ENCODE results near the gene TELO2.

TELO2 gene

GRCh38 chr16:1492923-1493745 is at the start of gene TELO2:
TELO2 (plus strand) TSS chr16:1493360; CDS start chr16:1494282, 922 bp downstream.
- peak within 1 kb of the TSS; percentile 85 for H3K4me3 ChIP-seq (ENCODE audit: low read depth, low read length)
- peak; percentile 66 for DNase-seq (ENCODE audit: low read depth)
- no peak for TF ChIP-seq CTCF (IDR thresholded peaks at IDR 0.05; ENCODE audit: control insufficient read depth, extremely low read depth, insufficient read depth)

- H3K4me3 ChIP-seq (ENCODE audit: low read depth, low read length) = no peak overlapping the region
- no peak for TF ChIP-seq CTCF (IDR thresholded peaks at IDR 0.05; ENCODE audit: control insufficient read depth, extremely low read depth, insufficient read depth)
- DNase-seq (ENCODE audit: low read depth) = no peak
These were observed 49.7 kb upstream of the TELO2 start for GRCh38 chr16:1443403-1443973.

GRCh38 chr16:1443980-1444729 is 49.0 kb upstream of the TELO2 start, which contains the start of gene CCDC154:
CCDC154 (minus strand) TSS chr16:1444556; CDS start chr16:1444322, 234 bp downstream.
- no peak for DNase-seq (ENCODE audit: low read depth)
- no peak for TF ChIP-seq CTCF (IDR thresholded peaks at IDR 0.05; ENCODE audit: control insufficient read depth, extremely low read depth, insufficient read depth)
- no peak within 1 kb of the TSS for H3K4me3 ChIP-seq (ENCODE audit: low read depth, low read length)

GRCh38 chr16:1444730-1445517 is 48.2 kb upstream of the TELO2 start:
- TF ChIP-seq CTCF (IDR thresholded peaks at IDR 0.05; ENCODE audit: control insufficient read depth, extremely low read depth, insufficient read depth) = no peak
- H3K4me3 ChIP-seq (ENCODE audit: low read depth, low read length) = no peak overlapping the region
- DNase-seq (ENCODE audit: low read depth) = no peak

- H3K4me3 ChIP-seq (ENCODE audit: low read depth, low read length) = no peak overlapping the region
These were observed 47.5 kb upstream of the TELO2 start for GRCh38 chr16:1445518-1446203.

More at GRCh38 chr16:1445518-1446203, 47.5 kb upstream of the TELO2 start:
- no peak for DNase-seq (ENCODE audit: low read depth)
- TF ChIP-seq CTCF (IDR thresholded peaks at IDR 0.05; ENCODE audit: control insufficient read depth, extremely low read depth, insufficient read depth) = no peak

Data from LNCaP clone FGC (cell line).